ENCODE results near the gene PCYT2. TPM values are rescaled to one million over a fixed set of nuclear protein-coding genes. Genes with fewer than 3 reads are reported as not detected.

The PCYT2 gene
- total and polyA plus RNA-seq, 8 donors: 12.7 to 57.7 (median 19.6) TPM

- Histone ChIP-seq H3K9me3 (no peaks in the 10 kb centered on the region), H3K27ac (no peak overlapping the region), H3K27me3 (peaks cover 0 to 52% of the 10 kb centered on the region in 2 donors), H3K4me1 (peaks cover 0 to 27% of the 10 kb centered on the region in 2 donors), H3K4me3 (no peak overlapping the region), H3K36me3 (peaks cover 0 to 7% of the 10 kb centered on the region in 2 donors)
- TF ChIP-seq CTCF (IDR thresholded peaks at IDR 0.05): no peak
- intact Hi-C loops (cut with DNase I): no loop called here
- DNase-seq: peak in 1 of 4 donors; percentile 75
- no peak for ATAC-seq
Measured at GRCh38 chr17:81934850-81935708, 23.9 kb upstream of the PCYT2 start.

GRCh38 chr17:81934098-81934757 is 23.0 kb upstream of the PCYT2 start:
- Histone ChIP-seq H3K4me3 (no peak overlapping the region), H3K27me3 (peaks cover 0 to 53% of the 10 kb centered on the region in 2 donors), H3K9me3 (no peaks in the 10 kb centered on the region), H3K27ac (no peak overlapping the region), H3K36me3 (peaks cover 0 to 7% of the 10 kb centered on the region in 2 donors), H3K4me1 (peaks cover 0 to 27% of the 10 kb centered on the region in 2 donors)
- DNase-seq: peak in 1 of 4 donors; percentile 70
- ATAC-seq: no peak
- intact Hi-C loops (cut with DNase I): no loop called here
- TF ChIP-seq CTCF (IDR thresholded peaks at IDR 0.05): no peak

GRCh38 chr17:81933178-81933699 is 22.0 kb upstream of the PCYT2 start:
- intact Hi-C loops (cut with DNase I): no loop called here
- ATAC-seq (no peak), DNase-seq (peak in 1 of 4 donors; percentile 75)
- peaks cover 0 to 36% of the 10 kb centered on the region in 2 donors for H3K4me1 ChIP-seq
- no peak for TF ChIP-seq CTCF (IDR thresholded peaks at IDR 0.05)
- no peak overlapping the region for H3K4me3 ChIP-seq
- H3K36me3 ChIP-seq: peaks cover 0 to 7% of the 10 kb centered on the region in 2 donors
- peaks cover 0 to 53% of the 10 kb centered on the region in 2 donors for H3K27me3 ChIP-seq
- H3K9me3 ChIP-seq: no peaks in the 10 kb centered on the region
- H3K27ac ChIP-seq: no peak overlapping the region

- Histone ChIP-seq H3K4me3 (no peak overlapping the region), H3K4me1 (peaks cover 0 to 34% of the 10 kb centered on the region in 2 donors), H3K27me3 (peaks cover 0 to 54% of the 10 kb centered on the region in 2 donors), H3K27ac (no peak overlapping the region), H3K36me3 (peaks cover 0 to 7% of the 10 kb centered on the region in 2 donors), H3K9me3 (no peaks in the 10 kb centered on the region)
- no peak for DNase-seq
- no peak for TF ChIP-seq CTCF (IDR thresholded peaks at IDR 0.05)
- no peak for ATAC-seq
- intact Hi-C loops (cut with DNase I): no loop called here
Measured at GRCh38 chr17:81932333-81932983, 21.3 kb upstream of the PCYT2 start.
